Neuronal stem cell (in vitro differentiated cells): ENCODE data around the gene IGSF6.

ENCODE experiments used
- DNase-seq: peaks from one replicate; pipeline ENCODE4 v3.0.0-alpha.2; 2013; ENCODE audit warnings: low spot score
- H2AFZ ChIP-seq: one replicate; pipeline ENCODE4 v1.6.1; 2013; ENCODE audit warnings: mild to moderate bottlenecking, low read length, inconsistent platforms
- H2AK5ac ChIP-seq: 2 replicates; pipeline ENCODE4 v1.6.1; 2013; ENCODE audit warnings: low read depth, mild to moderate bottlenecking, inconsistent platforms, low read length, moderate library complexity, mixed read lengths
- H2BK120ac ChIP-seq: 2 replicates; pipeline ENCODE4 v1.6.1; 2013; ENCODE audit warnings: low read depth, mild to moderate bottlenecking, inconsistent platforms, low read length, moderate library complexity, mixed read lengths
- H2BK12ac ChIP-seq: one replicate; pipeline ENCODE4 v1.6.1; 2013; ENCODE audit warnings: low read length, inconsistent platforms
- H2BK15ac ChIP-seq: 2 replicates; pipeline ENCODE4 v1.6.1; 2013; ENCODE audit warnings: mild to moderate bottlenecking, low read length, inconsistent platforms, mixed read lengths
- H2BK5ac ChIP-seq: one replicate; pipeline ENCODE4 v1.6.1; 2013; ENCODE audit warnings: inconsistent platforms, mild to moderate bottlenecking, low read length, moderate library complexity
- H3K14ac ChIP-seq: one replicate; pipeline ENCODE4 v1.6.1; 2013; ENCODE audit warnings: low read length, inconsistent platforms
- H3K18ac ChIP-seq: 2 replicates; pipeline ENCODE4 v1.6.1; 2013; ENCODE audit warnings: low read length, inconsistent platforms
- H3K23ac ChIP-seq: 2 replicates; pipeline ENCODE4 v1.6.1; 2013; ENCODE audit warnings: low read depth, mild to moderate bottlenecking, mixed read lengths, low read length, inconsistent platforms; ENCODE audit not compliant: poor library complexity
- H3K27ac ChIP-seq: replicated peaks from 3 replicates; pipeline ENCODE4 v1.5.1; 2013; ENCODE audit warnings: low read length, inconsistent platforms
- H3K27me3 ChIP-seq, 3 experiments: 2 replicates each; pipeline ENCODE4 v1.6.1; 2013; ENCODE audit warnings: low read length in 3 of 3, mild to moderate bottlenecking in 2 of 3, inconsistent platforms in 1 of 3, low read depth in 1 of 3, mixed read lengths in 1 of 3, moderate library complexity in 1 of 3; ENCODE audit not compliant: control insufficient read depth in 3 of 3, insufficient read depth in 3 of 3
- H3K36me3 ChIP-seq, 2 donors: replicated peaks in 1 of 2; 2 replicates each; pipeline ENCODE4 v1.6.1; 2013; ENCODE audit warnings: low read length in 2 of 2; ENCODE audit not compliant: control insufficient read depth in 2 of 2, insufficient read depth in 2 of 2
- H3K4ac ChIP-seq: 2 replicates; pipeline ENCODE4 v1.6.1; 2013; ENCODE audit warnings: inconsistent platforms, mild to moderate bottlenecking, low read length, moderate library complexity
- H3K4me1 ChIP-seq, 2 donors: 1 replicate in 1 of 2; 2 replicates in 1 of 2; pipeline ENCODE4 v1.6.1; 2013; ENCODE audit warnings: low read length in 2 of 2, low read depth in 1 of 2; ENCODE audit not compliant: control insufficient read depth in 2 of 2, insufficient read depth in 1 of 2
- H3K4me2 ChIP-seq: one replicate; pipeline ENCODE4 v1.6.1; 2013; ENCODE audit warnings: mild to moderate bottlenecking, low read length, inconsistent platforms; ENCODE audit not compliant: insufficient read depth, poor library complexity, severe bottlenecking
- H3K4me3 ChIP-seq, 2 donors: 2 replicates each; pipeline ENCODE4 v1.5.1; 2013; ENCODE audit warnings: low read length in 2 of 2, mild to moderate bottlenecking in 2 of 2, inconsistent platforms in 1 of 2, moderate library complexity in 1 of 2
- H3K79me1 ChIP-seq: one replicate; pipeline ENCODE4 v1.6.1; 2013; ENCODE audit warnings: low read depth, mild to moderate bottlenecking, inconsistent platforms, low read length, moderate library complexity
- H3K9ac ChIP-seq: one replicate; pipeline ENCODE4 v1.6.1; 2013; ENCODE audit warnings: mild to moderate bottlenecking, low read depth, low read length, inconsistent platforms; ENCODE audit not compliant: poor library complexity
- H3K9me3 ChIP-seq, 2 donors: replicated peaks in 1 of 2; 2 replicates each; pipeline versions ENCODE3 to v1.6.1; 2013; ENCODE audit warnings: low read length in 2 of 2, mild to moderate bottlenecking in 2 of 2, inconsistent platforms in 1 of 2, low read depth in 1 of 2, mixed read lengths in 1 of 2, moderate library complexity in 1 of 2; ENCODE audit not compliant: control insufficient read depth in 2 of 2, insufficient read depth in 1 of 2
- H4K8ac ChIP-seq: one replicate; pipeline ENCODE4 v1.6.1; 2013; ENCODE audit warnings: low read depth, mild to moderate bottlenecking, inconsistent platforms, low read length, moderate library complexity
- H4K91ac ChIP-seq: one replicate; pipeline ENCODE4 v1.6.1; 2013; ENCODE audit warnings: low read length, low read depth, mild to moderate bottlenecking, inconsistent platforms; ENCODE audit not compliant: poor library complexity
- WGBS, 2 donors: extraction: QIAGEN DNeasy Blood & Tissue Kit; methylation state at CpG; one replicate each; pipeline ENCODE4 v1.1.7; 2013; ENCODE audit warnings: missing lambda C conversion rate in 2 of 2, mixed read lengths in 1 of 2; ENCODE audit not compliant: insufficient read length in 2 of 2, insufficient replicate concordance in 1 of 2; ENCODE audit errors: extremely low coverage in 2 of 2; 5-methylcytosine and 5-hydroxymethylcytosine counted together

The IGSF6 gene

GRCh38 chr16:21641916-21642315 is 10.5 kb downstream of the IGSF6 start:
- Histone ChIP-seq H3K18ac (no peak overlapping the region), H2BK120ac (no peak overlapping the region), H3K4me3 (no peak overlapping the region), H3K79me1 (no peaks in the 10 kb centered on the region), H2BK15ac (no peak overlapping the region), H3K4me2 (no peak overlapping the region), H2BK5ac (no peak overlapping the region), H3K36me3 (peaks cover 0 to 40% of the 10 kb centered on the region in 2 donors), H3K4ac (no peak overlapping the region), H2AK5ac (no peak overlapping the region), H3K4me1 (no peaks in the 10 kb centered on the region), H4K8ac (no peak overlapping the region), H2BK12ac (no peak overlapping the region), H3K27me3 (no peaks in the 10 kb centered on the region), H2AFZ (no peak overlapping the region), H3K9ac (no peak overlapping the region), H4K91ac (no peak overlapping the region), H3K9me3 (no peaks in the 10 kb centered on the region), H3K23ac (no peak overlapping the region), H3K27ac (no peak overlapping the region), H3K14ac (no peak overlapping the region)
- no peak for DNase-seq
- no CpG with 5 or more reads among the region's 6 CpGs for WGBS, 2 donors

- DNase-seq: no peak
- no peaks in the 10 kb centered on the region for H3K27me3 ChIP-seq
These were observed 12.9 kb downstream of the IGSF6 start for GRCh38 chr16:21639493-21639892.

GRCh38 chr16:21638573-21638975 is 13.8 kb downstream of the IGSF6 start:
- Histone ChIP-seq H3K4me2 (no peak overlapping the region), H3K14ac (no peak overlapping the region), H3K9ac (no peak overlapping the region), H4K8ac (no peak overlapping the region), H3K23ac (no peak overlapping the region), H2AK5ac (no peak overlapping the region), H3K18ac (no peak overlapping the region), H3K27me3 (no peaks in the 10 kb centered on the region), H3K4me1 (no peaks in the 10 kb centered on the region), H3K9me3 (no peaks in the 10 kb centered on the region), H3K27ac (no peak overlapping the region), H3K36me3 (peaks cover 2 to 47% of the 10 kb centered on the region in 2 donors), H2BK12ac (no peak overlapping the region), H3K79me1 (no peaks in the 10 kb centered on the region), H2BK120ac (no peak overlapping the region), H3K4ac (no peak overlapping the region), H2AFZ (no peak overlapping the region), H2BK15ac (no peak overlapping the region), H3K4me3 (no peak overlapping the region), H2BK5ac (no peak overlapping the region), H4K91ac (no peak overlapping the region)
- DNase-seq: no peak
- WGBS, 2 donors: no CpG with 5 or more reads among the region's 4 CpGs

More at GRCh38 chr16:21639493-21639892, 12.9 kb downstream of the IGSF6 start:
- H2AK5ac ChIP-seq: no peak overlapping the region
- no peak overlapping the region for H3K4me3 ChIP-seq
- peaks cover 2 to 46% of the 10 kb centered on the region in 2 donors for H3K36me3 ChIP-seq
- H3K9me3 ChIP-seq: no peaks in the 10 kb centered on the region
- H3K18ac ChIP-seq: no peak overlapping the region
- H3K27ac ChIP-seq: no peak overlapping the region
- H4K8ac ChIP-seq: no peak overlapping the region
- H3K79me1 ChIP-seq: no peaks in the 10 kb centered on the region
- no peak overlapping the region for H2BK5ac ChIP-seq
- H2BK120ac ChIP-seq: no peak overlapping the region
- no CpG with 5 or more reads among the region's 2 CpGs for WGBS, 2 donors
- H3K9ac ChIP-seq: no peak overlapping the region
- no peaks in the 10 kb centered on the region for H3K4me1 ChIP-seq
- no peak overlapping the region for H3K23ac ChIP-seq
- H2BK12ac ChIP-seq: no peak overlapping the region
- no peak overlapping the region for H4K91ac ChIP-seq
- no peak overlapping the region for H2AFZ ChIP-seq
- H2BK15ac ChIP-seq: no peak overlapping the region
- H3K4me2 ChIP-seq: no peak overlapping the region
- no peak overlapping the region for H3K14ac ChIP-seq
- no peak overlapping the region for H3K4ac ChIP-seq

- Histone ChIP-seq H3K9ac (no peak overlapping the region), H4K91ac (no peak overlapping the region), H3K4me1 (no peaks in the 10 kb centered on the region), H3K79me1 (no peaks in the 10 kb centered on the region), H2AFZ (no peak overlapping the region), H2BK5ac (no peak overlapping the region), H2AK5ac (no peak overlapping the region), H3K9me3 (no peaks in the 10 kb centered on the region), H3K23ac (no peak overlapping the region), H3K36me3 (peaks cover 2 to 42% of the 10 kb centered on the region in 2 donors), H2BK15ac (no peak overlapping the region), H3K4me2 (no peak overlapping the region), H3K4me3 (no peak overlapping the region), H3K27ac (no peak overlapping the region), H2BK120ac (no peak overlapping the region), H2BK12ac (no peak overlapping the region), H3K14ac (no peak overlapping the region), H4K8ac (no peak overlapping the region), H3K18ac (no peak overlapping the region), H3K4ac (no peak overlapping the region), H3K27me3 (no peaks in the 10 kb centered on the region)
- no peak for DNase-seq
- no CpG with 5 or more reads among the region's 37 CpGs for WGBS, 2 donors
These were observed 15.1 kb downstream of the IGSF6 start for GRCh38 chr16:21637032-21637968.
